Measurements from ENCODE around the gene TEX2.

TEX2 gene

DNA sequence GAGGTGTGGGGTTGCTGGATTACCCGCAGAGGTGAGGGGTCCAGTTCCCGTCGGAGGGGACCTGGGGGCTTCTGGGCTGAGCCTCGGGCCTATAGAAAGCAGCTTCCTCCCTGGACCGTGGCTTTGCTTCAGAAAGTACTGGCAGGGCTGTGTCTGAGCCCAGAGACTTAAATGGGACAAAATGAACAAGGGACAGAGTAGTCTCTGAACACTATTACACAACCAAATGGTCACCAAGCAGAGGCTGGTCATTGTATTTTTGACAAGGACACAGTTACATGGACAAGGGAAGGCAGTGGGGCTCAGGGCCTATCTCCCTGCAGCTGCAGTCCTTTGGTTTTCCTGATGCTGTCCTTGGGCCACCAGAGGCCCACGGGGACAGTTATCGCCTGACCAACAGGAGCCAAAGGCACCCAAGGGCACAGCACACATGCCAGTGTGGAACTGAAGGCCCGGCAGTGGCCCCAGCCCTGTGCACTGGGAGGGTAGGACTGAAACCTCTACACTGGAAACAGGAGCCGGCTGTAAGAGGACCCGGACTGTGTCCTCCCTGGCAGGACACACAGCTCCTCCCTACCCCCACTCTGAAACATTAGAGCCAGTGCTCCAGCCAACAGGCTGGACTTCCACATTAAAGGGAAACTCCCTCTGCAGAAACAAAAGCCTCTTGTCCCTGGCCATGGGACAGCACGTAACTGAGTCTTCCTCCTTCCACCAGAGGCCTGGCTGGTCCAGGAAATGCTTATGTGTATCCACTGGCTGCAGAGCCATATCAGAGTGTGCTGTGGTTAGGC lies 107.1 kb downstream of the TEX2 start:
- DNase-seq: no peak

DNA sequence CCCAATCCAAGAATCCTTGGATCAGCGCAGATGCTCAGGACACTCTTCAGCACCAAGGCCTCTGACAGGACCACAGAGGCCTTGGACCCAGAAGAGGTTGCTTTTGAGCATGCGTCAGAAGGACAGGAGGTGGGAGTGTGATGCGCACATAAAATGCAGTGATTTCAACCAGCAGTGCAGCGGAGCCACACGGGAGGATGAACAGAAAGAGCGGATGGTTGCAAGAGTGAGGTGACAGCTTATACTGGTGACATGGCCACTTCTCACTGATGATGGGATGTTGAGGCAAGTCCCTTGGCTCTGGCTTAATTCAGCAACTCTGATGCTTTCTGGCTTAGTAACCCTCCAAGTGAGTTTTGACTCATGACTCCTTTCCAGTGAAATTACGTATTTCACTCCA lies 107.9 kb downstream of the TEX2 start:
- DNase-seq: no peak

DNA sequence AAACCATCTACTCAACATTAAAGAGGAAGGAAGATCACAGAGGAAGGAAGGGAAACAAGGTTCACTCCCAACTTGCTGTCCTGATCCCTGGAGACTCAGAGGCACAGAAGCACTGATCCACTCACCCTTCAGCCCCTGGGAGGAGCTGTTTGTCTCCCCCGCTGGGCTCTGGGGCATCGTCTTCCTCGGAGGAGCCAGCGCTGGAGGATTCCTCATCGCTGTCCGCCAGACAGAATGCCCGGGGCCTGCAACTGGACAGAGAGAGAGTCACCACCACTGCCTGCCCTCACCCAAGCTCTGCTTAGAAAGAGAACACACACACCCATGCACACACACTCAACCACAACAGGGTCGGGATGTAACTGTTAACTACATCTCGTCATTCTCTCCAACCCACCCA lies 108.3 kb downstream of the TEX2 start:
- no peak for DNase-seq

DNA sequence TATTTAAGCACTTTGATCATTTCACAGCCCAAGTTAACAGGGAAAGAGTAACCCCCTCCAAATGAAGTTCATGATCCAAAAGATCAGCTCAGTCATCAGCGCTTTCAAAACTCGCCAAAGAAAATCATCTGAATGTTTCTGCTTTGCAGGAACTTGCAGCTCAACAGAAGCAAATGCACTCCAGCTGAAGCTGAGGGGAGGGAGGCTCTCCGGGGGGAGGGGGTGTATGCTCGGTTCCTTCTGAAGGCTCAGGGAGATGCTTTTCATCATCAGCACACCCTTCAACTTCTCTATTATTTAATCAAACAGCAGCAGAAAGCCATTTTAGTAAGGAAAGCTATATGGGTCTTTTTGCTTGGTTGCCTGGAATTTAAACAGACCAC lies 108.8 kb downstream of the TEX2 start:
- no peak for DNase-seq

DNA sequence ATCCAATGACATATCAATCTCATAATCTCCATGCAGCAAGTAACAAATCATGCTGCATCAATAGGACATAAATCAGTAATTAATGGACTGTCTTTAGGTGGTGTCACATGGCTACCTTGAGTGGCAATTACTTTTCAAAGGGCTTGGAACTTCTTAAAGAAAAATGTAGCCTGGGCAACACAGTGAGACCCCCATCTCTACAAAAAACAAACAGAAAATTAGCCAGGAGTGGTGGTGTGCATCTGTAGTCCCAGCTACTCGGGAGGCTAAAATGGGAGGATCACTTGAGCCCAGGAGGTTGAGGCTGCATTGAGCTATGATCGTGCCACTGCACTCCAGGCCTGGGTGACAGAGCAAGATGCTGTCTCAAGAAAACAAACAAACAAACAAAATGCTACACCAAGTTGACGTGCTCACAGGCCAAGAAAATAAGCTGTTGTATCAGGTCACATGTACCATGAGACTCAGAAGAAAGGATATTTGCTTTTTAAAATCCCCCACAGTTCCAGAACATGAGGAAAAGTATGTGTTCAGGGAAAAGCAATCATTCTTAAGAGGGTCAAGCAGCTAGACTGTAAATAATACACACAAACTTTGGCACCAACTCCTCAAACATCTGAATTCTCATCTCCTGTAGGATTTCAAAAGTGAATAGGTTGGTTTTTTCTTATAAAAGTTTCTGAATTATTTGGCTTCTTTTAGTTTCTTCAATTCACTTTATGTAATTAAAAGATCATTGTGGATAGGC lies 109.3 kb downstream of the TEX2 start:
- no peak for DNase-seq

DNA sequence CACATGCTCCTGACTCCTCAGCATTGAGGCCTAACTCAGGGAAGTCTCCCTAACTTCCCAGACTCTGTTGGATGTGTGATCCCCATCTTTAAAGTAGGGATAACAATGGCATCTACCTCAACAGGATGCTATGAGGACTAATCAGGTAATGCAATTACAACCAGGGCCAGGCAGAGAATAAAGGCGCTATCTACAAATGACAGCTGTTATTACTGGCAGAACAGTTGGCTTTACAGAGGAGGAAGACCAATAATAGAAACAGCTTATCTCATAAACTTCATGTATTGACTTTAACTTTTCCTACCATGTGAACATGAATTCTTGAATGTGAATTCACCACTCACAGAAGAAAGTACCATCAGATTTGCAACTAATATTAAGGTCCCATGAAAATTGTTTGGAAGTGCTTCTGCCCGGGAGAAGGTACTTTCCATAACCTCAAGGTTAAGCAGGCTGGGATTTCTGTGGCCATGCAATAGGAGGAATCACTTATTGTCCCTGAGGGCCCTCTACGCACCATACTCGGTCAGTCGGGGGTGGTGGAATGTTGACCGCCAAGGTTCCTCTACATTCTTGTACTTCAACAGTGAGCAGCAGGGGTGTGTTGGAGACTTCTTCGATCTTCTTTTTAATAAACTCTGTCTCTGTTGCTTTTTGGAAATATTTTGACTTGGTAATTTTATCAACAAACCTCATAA lies 110.5 kb downstream of the TEX2 start:
- DNase-seq: no peak

DNA sequence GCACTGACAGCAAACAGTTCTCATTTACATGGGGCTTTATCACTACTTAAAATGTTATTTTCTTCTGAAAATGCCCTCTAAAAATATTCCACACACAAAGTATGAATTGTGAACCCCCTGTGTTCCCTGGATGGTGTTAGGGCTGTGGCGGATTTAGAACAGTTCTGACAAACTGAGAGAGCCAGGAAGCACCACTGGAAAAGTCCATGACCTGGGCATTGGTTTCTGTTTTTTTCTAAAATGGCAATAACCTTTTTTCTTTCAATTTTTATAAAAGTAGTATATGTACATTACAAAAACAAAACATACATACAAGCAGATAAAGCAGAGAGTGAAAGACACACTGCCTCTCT lies 112.1 kb downstream of the TEX2 start:
- DNase-seq: no peak

DNA sequence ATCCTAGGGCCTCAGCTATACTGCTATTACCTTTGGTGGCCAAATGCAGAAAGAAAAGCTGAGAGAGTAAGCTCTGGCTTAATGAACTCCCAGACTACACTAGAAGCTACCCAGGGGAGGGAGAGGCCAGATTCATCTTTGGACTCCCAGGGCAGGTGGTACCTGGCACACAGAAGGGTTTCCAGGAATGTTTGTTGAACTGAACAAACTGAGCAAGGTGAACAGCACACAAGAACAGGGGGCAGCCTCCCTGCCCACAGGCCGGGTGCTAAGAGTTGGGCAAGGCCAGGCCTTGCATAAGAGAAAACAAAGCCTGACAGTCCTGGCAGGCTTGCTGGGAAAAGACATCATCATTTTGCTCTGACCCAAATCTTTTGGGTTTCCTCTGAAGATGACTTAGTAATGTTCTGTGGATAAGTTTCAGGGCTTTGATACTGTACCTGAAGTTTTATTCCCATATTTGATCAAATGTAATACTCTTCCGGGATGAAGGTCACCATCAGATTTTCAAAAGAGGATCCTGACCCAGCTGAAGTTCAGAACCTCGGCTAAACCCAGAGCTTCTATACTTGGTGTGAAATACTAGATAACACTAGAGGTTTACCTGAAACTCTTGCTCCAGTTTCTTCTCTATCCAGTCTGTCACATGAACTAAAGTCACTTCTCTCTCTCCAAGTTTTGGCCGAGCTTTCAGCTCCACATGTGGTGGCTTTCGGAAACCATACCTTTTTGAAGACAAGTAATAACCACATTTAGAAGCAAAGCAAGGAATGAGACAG lies 112.6 kb downstream of the TEX2 start:
- no peak for DNase-seq

DNA sequence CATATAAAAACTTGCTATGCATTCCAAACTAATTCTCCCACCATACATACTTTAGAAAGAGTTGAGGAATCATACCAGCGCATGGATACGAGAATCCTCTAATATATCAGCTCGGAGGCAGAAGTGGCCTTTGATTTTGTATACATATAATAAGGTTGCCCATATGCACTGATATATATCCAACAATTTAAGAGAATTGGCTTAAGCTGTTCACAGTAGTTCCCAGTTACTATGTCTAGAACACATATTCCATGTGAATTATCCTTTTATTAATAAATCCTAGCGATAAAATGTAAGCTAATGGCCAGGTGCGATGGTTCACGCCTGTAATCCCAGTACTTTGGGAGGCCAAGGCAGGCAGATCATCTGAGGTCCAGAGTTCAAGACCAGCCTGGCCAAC lies 113.9 kb downstream of the TEX2 start:
- no peak for DNase-seq

DNA sequence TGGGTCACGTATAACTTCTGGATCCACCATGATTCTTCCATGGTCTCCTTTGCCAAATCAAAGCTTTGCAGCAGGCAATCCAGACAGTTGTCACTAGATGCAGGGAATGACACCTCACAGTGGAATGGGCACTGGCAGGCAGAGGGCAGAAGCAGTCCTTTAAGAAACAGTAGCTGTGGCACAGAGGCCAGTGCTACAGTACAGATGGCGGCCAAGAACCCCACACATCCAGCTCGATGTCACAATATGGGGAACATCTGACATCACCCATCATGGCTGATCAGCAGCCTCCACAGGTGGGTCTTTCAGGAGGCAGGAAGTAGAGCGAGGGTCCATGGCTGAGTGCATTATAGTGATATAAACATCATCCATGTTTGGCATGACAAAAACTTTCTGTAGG lies 114.4 kb downstream of the TEX2 start:
- DNase-seq: no peak

DNA sequence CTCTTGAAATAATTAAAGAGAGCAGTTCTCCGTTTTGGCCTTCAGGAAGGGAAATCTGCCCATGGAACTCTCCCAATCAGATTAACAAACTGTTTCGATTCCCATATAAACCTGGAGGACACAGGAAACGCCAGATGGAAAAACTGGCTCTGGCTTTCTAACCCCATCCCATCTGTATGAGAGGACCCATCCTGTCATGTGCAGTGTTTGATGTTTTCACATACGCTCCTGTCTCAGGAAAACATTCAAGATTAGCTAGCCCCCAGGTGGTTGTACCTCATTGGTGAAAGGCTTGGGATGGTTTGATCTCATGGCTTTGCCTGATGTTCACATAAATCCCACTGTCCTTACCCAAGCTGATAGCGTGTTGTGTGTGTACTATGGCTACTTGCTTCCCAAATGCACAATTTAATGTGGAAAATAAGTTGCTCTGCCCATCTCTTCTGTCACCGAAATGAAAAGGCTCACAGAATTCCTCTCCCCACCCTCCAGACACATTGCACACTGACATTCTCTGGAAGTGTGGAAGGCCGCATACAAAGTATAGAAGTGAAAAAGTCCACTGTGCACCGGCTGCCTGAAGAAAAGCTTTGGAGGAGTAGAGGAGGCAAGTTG lies 114.9 kb downstream of the TEX2 start:
- DNase-seq: no peak

DNA sequence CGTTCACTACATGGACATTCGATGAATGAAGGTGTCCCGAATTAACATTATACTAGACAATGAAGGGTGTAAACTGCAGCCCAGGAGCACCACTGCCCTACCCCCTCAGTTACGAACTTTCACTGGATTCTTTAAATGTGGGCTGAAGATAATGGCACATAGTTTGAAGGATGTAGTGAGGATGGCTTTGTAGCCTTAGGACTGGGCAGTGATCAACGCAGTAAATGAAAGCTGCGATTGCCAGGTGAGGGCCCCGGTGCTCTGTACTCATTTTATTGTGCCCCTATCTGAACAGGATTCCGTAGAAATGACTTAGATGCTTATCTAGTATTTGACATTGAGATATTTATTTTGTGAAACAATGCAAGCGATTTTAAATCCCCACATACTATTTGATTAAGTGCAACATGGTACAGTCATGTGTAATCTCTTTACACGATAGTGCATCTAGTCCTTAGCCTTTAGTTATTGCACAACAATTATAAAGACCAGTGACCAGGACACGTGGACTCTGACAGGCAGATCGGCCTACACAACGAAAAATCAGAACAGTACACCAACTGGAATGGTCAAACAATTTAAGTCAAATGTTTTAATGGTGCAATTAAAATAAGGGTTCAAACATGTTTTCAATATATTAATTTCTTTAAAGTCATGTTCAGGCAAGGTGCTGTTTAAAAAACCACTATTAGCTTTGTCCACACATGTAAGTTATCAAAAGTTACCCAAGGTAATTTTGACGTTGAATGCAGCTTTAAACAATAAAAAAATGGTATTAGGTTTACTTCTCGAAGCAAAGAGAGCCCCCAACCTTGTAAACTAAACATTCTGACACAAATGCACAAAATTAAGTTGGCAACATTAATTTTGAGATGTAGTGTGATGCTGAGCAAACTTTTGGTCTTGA lies 115.7 kb downstream of the TEX2 start:
- no peak for DNase-seq

DNA sequence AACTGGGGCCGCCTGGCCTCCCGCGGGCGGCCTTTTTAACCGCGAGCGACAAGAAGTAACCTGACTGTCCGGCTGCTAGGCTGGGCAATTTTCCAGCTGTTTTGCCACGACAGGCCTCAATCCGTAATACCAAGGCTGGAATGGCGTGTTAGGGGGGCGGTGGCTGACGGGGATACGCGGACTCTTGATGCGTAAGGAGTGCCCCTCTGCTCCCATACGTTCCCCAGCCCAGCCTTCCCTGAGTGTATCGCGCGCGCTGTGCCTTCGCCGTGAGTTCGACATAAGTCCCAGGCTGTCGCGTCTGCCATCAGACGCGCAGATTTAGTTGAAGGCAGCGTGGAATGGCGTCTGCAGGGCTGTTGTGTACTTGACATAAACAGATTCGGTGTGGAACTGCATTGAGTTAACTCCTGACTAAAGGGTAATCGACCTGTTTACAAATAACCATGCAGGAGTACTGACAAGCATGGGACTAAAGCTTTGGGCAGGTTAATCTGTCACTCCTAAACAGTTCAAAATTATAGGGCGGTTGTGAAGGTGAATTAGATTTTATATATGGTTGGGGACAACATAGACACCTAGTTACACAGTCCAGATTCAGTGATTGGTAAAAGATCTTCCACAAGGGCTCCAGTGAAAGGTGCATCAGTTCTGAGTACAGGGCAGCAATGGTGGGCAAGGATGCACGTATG lies 116.5 kb downstream of the TEX2 start:
- DNase-seq: peak; percentile 52

DNA sequence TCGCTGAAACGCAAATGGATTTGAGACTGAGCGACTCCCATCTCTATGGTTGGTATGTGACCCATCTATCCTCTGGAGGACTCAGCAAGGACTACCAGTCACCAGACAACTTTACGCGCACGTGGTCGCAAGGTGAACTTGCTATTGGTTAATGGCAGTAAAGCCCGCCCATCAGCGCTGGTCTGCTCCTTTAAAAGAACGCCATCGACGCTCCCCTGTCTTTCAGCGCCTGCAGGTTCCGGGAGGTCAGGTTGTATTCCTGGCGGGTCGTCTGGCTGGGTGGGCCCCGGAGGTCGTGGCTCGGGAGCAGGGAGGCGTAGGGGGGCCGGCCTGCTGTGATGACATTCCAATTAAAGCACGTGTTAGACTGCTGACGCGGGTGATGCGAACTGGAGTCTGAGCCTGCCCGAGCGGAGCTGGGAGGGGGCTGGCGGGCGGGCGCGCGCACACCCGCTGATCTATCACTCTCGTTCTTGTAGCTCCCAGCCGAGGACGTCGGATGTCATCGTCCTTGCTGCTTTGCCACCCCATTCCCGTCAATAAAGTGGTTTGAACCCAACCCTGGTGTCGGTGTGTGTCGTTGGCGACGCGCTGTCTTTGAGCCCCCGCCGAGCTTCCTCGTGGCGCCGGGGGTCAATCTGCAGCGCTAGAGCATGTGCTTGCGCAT lies 117.2 kb downstream of the TEX2 start:
- peak; percentile 96 for DNase-seq

DNA sequence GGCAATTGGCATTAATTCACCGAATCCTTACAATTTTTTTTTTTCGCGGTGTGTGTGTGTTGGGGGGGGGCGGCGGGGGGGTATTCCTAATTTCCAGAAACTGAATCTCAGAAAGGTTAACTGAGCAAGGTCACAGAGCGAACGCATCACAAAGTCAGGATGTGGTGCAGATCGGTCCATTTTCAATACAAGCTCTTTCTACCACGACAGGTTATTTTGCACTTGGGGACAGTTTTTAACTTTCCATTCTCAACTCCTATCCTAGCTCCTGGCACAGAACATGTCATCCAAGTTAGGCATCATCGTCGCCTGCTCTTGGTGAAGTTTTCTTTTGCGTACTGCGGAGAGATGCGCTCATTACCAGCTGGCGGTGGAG lies 117.7 kb downstream of the TEX2 start:
- no peak for DNase-seq

DNA sequence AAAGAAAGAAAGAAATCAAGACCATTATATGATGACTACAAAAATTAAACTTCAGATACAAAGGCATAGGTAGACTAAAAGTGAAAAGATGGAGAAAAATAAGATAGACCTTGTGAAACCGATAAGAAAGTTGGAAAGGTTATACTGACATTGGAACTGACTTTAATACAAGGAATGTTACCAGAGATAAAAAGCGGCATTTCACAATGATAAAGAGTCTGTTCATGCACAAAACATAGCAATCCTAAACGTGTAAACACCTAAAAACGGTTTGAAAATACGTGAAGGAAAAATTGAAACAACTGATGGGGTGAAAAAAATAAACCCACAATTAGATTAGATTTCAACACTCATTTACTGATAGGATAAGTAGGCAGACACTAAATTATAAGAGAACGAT lies 123.5 kb downstream of the TEX2 start:
- DNase-seq: no peak

DNA sequence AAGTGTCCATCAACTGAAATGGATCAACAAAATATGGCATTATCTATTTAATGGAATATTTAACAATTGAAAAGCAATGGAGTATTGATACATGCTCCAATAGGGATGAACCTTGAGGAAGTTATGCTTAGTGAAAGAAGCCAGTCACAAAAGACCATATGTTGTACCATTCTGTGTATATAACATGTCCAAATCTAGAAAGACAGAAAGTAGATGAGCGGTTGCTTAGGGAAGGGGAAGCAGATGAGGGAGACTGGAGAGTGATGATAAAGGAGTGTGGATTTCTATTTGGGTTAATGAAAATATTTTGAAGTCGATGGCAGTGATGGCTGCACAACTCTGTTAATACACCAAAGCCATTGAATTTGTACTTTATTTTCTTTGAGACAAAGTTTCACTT lies 124.6 kb downstream of the TEX2 start:
- no peak for DNase-seq

DNA sequence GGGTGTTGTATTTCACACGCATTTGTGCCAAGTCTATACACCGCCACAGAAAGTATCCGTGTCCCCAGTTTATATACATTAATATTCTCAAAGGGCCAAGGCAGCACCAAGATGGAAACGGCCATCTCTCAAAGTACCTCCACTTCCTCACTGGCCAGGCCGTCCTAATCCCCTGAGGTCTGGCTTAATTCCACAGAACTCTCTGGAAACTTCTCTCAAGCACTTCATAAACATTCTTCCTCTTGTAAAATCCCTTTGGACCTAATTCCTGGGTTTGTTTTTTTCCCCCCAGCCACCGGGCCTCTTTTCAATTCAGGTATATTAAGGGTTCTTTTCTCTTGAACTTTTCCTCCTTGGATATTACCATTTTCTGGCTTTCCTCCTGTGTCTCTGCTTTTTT lies 128.1 kb downstream of the TEX2 start:
- no peak for DNase-seq

DNA sequence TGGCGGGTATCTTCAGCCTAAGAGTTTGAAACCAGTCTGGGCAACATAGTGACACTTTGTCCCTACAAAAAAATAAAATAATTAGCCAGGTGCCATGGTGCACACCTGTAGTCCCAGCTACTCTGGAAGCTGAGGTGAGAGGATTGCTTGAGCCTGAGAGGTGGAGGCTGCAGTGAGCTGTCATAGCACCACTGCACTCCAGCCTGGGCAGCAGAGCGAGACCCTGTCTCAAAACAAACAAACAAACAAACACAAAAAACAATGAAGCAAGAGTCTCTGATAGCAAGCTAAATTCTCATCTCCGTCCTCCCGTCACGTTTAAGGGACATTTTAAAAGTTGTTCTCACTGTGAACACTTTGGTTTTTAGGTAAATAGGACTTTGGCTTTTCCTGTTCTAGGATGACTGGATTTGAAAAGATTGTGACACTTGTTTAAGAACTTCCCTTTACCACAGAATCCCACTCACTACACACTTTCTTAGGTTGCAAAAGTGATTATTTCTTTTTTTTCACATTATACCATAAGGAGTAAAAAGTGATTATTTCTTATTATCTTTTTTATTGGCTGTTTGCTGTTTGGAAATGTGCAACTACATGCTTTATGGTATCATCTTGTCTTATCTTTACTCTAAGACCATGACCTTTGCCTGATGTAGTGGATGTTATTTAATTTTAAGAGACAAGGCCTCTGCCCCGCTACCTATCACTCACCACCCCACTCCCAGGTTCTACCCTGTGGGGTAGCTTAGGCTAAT lies 128.7 kb downstream of the TEX2 start:
- no peak for DNase-seq

Measured in central memory CD4-positive, alpha-beta T cell (primary cell).